ENCODE results near the gene MYL6B.

MYL6B gene

GRCh38 chr12:56121204-56121870 lies 31.1 kb upstream of the MYL6B start:
- FAIRE-seq (no peak), DNase-seq (ENCODE audit: extremely low spot score, insufficient read length, low read depth) (no peak)

- FAIRE-seq: no peak
Measured at GRCh38 chr12:56122637-56123036, 29.8 kb upstream of the MYL6B start.

GRCh38 chr12:56124133-56124532 lies 28.3 kb upstream of the MYL6B start:
- FAIRE-seq (no peak), DNase-seq (ENCODE audit: extremely low spot score, insufficient read length, low read depth) (no peak)

More at GRCh38 chr12:56122637-56123036, 29.8 kb upstream of the MYL6B start:
- DNase-seq (ENCODE audit: extremely low spot score, insufficient read length, low read depth): no peak

- no peak for DNase-seq (ENCODE audit: extremely low spot score, insufficient read length, low read depth)
- no peak for FAIRE-seq
Measured at GRCh38 chr12:56126732-56127239, 25.6 kb upstream of the MYL6B start.

- DNase-seq (ENCODE audit: extremely low spot score, insufficient read length, low read depth): no peak
- no peak for FAIRE-seq
Measured at GRCh38 chr12:56127485-56127887, 24.9 kb upstream of the MYL6B start.

GRCh38 chr12:56127888-56128669 lies 24.3 kb upstream of the MYL6B start, which contains the start of gene ESYT1:
Gene ESYT1 (plus strand): TSS chr12:56128267. CDS start chr12:56128320, 53 bp downstream.
- peak; percentile 98 for FAIRE-seq
- DNase-seq (ENCODE audit: extremely low spot score, insufficient read length, low read depth): peak; percentile 93

- no peak for DNase-seq (ENCODE audit: extremely low spot score, insufficient read length, low read depth)
Measured at GRCh38 chr12:56128670-56129205, 23.6 kb upstream of the MYL6B start.

GRCh38 chr12:56129206-56129941 lies 23.0 kb upstream of the MYL6B start:
- peak; percentile 42 for DNase-seq (ENCODE audit: extremely low spot score, insufficient read length, low read depth)
- peak; percentile 64 for FAIRE-seq

More at GRCh38 chr12:56128670-56129205, 23.6 kb upstream of the MYL6B start:
- no peak for FAIRE-seq

GRCh38 chr12:56129942-56130495 lies 22.4 kb upstream of the MYL6B start:
- no peak for FAIRE-seq
- DNase-seq (ENCODE audit: extremely low spot score, insufficient read length, low read depth): no peak

- no peak for DNase-seq (ENCODE audit: extremely low spot score, insufficient read length, low read depth)
Measured at GRCh38 chr12:56130876-56131275, 21.5 kb upstream of the MYL6B start.

GRCh38 chr12:56134897-56135296 lies 17.5 kb upstream of the MYL6B start:
- FAIRE-seq (no peak), DNase-seq (ENCODE audit: extremely low spot score, insufficient read length, low read depth) (no peak)

More at GRCh38 chr12:56130876-56131275, 21.5 kb upstream of the MYL6B start:
- FAIRE-seq: no peak

- no peak for DNase-seq (ENCODE audit: extremely low spot score, insufficient read length, low read depth)
- FAIRE-seq: no peak
Measured at GRCh38 chr12:56137853-56138571, 14.4 kb upstream of the MYL6B start.

GRCh38 chr12:56141946-56142784 lies 10.2 kb upstream of the MYL6B start:
- FAIRE-seq (no peak), DNase-seq (ENCODE audit: extremely low spot score, insufficient read length, low read depth) (no peak)

- FAIRE-seq (no peak), DNase-seq (ENCODE audit: extremely low spot score, insufficient read length, low read depth) (no peak)
Measured at GRCh38 chr12:56143217-56143616, 9.2 kb upstream of the MYL6B start.

- FAIRE-seq: no peak
- no peak for DNase-seq (ENCODE audit: extremely low spot score, insufficient read length, low read depth)
Measured at GRCh38 chr12:56143870-56144269, 8.5 kb upstream of the MYL6B start.

- FAIRE-seq (no peak), DNase-seq (ENCODE audit: extremely low spot score, insufficient read length, low read depth) (no peak)
Measured at GRCh38 chr12:56145217-56145616, 7.2 kb upstream of the MYL6B start.

- DNase-seq (ENCODE audit: extremely low spot score, insufficient read length, low read depth) (no peak), FAIRE-seq (no peak)
Measured at GRCh38 chr12:56146492-56147460, 5.6 kb upstream of the MYL6B start.
